Tibial nerve (tissue), 4 donors: ENCODE results near the gene ENOX1. TPM values are rescaled to one million over a fixed set of nuclear protein-coding genes. Genes with fewer than 3 reads are reported as not detected.

Source experiments
- DNase-seq, 2 donors: peaks; one replicate each; pipeline ENCODE4 v3.0.0-alpha.2; 2019; ENCODE audit warnings: low spot score in 2 of 2
- H3K27ac ChIP-seq, 4 donors: fragments of 200-600 bp; sonication (generic) in 3 of 4; one replicate each; pipeline ENCODE4 v1.5.1; 2017 to 2019; ENCODE audit warnings: mild to moderate bottlenecking in 1 of 4
- H3K27me3 ChIP-seq, 2 donors: fragments of 200-600 bp; sonication (generic) in 1 of 2; one replicate each; pipeline versions ENCODE4 v1.5.1 to v1.6.0; 2017 to 2019
- H3K36me3 ChIP-seq, 3 donors: fragments of 200-600 bp; sonication (generic); one replicate each; pipeline ENCODE4 v1.5.1; 2018 to 2019
- H3K4me1 ChIP-seq, 4 donors: fragments of 200-600 bp; sonication (generic) in 3 of 4; one replicate each; pipeline ENCODE4 v1.5.1; 2017 to 2019
- H3K4me3 ChIP-seq, 4 donors: fragments of 200-600 bp; sonication (generic) in 3 of 4; one replicate each; pipeline ENCODE4 v1.5.1; 2017 to 2019; ENCODE audit warnings: mild to moderate bottlenecking in 1 of 4, moderate library complexity in 1 of 4
- H3K9me3 ChIP-seq, 4 donors: fragments of 200-600 bp; sonication (generic) in 3 of 4; one replicate each; pipeline ENCODE4 v1.5.1; 2017 to 2019
- EP300 ChIP-seq, 2 donors: sonication (generic); formaldehyde crosslinking; IDR thresholded peaks; one replicate each; pipeline ENCODE4 v1.6.1; 2017; ENCODE audit warnings: antibody characterized with exemption in 2 of 2, mild to moderate bottlenecking in 1 of 2
- POLR2A ChIP-seq, 2 donors: fragments of 450-650 bp; IDR thresholded peaks; one replicate each; pipeline ENCODE4 v1.6.1; 2017; ENCODE audit warnings: antibody characterized with exemption in 2 of 2, mild to moderate bottlenecking in 2 of 2, moderate library complexity in 2 of 2
- WGBS, 2 donors: methylation state at CpG; one replicate each; pipeline ENCODE4 v1.1.5; 2018; 5-methylcytosine and 5-hydroxymethylcytosine counted together
- total RNA-seq, 4 donors: library from RNA; depleted of rRNA; stranded (reverse); fragments of >200 nt; gene quantifications; one replicate each; pipeline ENCODE4 v1.1.0, GENCODE V29; 2016
- TF ChIP-seq, protein P1 (sequence below), 5 experiments: fragments of 200-600 bp in 3 of 5; fragments of 450-650 bp in 2 of 5; sonication (generic) in 3 of 5; IDR thresholded peaks; one replicate each; pipeline ENCODE4 v1.5.1; 2016 to 2019; ENCODE audit warnings: antibody characterized with exemption in 5 of 5, mild to moderate bottlenecking in 3 of 5, moderate library complexity in 2 of 5

Gene ENOX1
- total RNA-seq, 4 donors from 2014 or later, result 2.6 to 8.2 (median 4.6) TPM

DNA sequence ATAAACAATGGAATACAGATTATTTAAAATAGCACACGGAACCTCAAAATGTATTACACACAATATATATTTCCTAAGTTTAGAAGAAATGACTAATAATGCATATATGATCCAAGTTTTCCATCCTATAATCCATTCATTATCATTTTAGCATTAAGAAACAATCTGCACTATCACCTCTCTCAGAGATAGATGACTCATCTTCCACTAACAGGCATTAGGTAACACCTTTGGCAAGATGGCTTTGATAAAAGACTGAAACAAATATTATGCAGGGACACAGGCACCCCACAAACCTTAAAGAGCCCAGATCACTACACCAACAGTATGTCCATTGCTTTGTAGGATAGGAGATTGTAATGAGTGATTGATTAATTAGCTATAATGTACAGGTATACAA is 4.1 kb downstream of the ENOX1 start:
- H3K4me1 ChIP-seq, result peaks cover 0 to 32% (median 9%) of the 10 kb centered on the region in 4 donors
- TF ChIP-seq EP300 (IDR thresholded peaks at IDR 0.05), result no peak
- TF ChIP-seq POLR2A (IDR thresholded peaks at IDR 0.05), result no peak
- TF ChIP-seq, protein P1, sequence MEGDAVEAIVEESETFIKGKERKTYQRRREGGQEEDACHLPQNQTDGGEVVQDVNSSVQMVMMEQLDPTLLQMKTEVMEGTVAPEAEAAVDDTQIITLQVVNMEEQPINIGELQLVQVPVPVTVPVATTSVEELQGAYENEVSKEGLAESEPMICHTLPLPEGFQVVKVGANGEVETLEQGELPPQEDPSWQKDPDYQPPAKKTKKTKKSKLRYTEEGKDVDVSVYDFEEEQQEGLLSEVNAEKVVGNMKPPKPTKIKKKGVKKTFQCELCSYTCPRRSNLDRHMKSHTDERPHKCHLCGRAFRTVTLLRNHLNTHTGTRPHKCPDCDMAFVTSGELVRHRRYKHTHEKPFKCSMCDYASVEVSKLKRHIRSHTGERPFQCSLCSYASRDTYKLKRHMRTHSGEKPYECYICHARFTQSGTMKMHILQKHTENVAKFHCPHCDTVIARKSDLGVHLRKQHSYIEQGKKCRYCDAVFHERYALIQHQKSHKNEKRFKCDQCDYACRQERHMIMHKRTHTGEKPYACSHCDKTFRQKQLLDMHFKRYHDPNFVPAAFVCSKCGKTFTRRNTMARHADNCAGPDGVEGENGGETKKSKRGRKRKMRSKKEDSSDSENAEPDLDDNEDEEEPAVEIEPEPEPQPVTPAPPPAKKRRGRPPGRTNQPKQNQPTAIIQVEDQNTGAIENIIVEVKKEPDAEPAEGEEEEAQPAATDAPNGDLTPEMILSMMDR (IDR thresholded peaks at IDR 0.05), result no peak
- no peak overlapping the region for H3K4me3 ChIP-seq
- 90 to 100% methylated on average over 1 of the region's 1 CpG for WGBS, 2 donors
- peaks cover 0 to 7% of the 10 kb centered on the region in 2 donors for H3K27me3 ChIP-seq
- no peaks in the 10 kb centered on the region for H3K9me3 ChIP-seq
- H3K27ac ChIP-seq, result no peak overlapping the region
- H3K36me3 ChIP-seq, result no peaks in the 10 kb centered on the region
- no peak for DNase-seq

DNA sequence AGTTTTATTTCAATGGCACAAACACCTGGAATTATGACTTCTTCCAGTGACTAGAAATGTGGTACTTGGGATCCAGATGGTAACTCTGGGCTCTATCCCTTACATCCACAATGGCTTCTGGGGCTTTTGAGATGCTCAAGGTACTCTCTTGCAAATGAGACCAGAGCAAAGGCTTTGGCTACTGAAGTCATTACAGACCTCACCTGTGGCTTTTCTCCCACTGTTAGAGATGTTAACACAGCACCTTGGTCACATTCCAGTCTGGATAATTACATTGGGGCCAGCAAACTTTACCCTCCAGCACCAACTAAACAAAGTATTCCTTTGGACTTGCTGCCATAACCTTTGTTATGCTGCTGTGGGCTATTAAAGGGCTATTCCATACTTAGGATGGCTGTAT is 6.1 kb downstream of the ENOX1 start:
- DNase-seq, result no peak
- Histone ChIP-seq H3K36me3 (no peaks in the 10 kb centered on the region), H3K27ac (no peak overlapping the region), H3K4me3 (no peak overlapping the region), H3K4me1 (peaks cover 0 to 12% (median 0%) of the 10 kb centered on the region in 4 donors), H3K27me3 (no peaks in the 10 kb centered on the region), H3K9me3 (no peaks in the 10 kb centered on the region)
- TF ChIP-seq EP300 (IDR thresholded peaks at IDR 0.05) (no peak), POLR2A (IDR thresholded peaks at IDR 0.05) (no peak)
- TF ChIP-seq, protein P1 (IDR thresholded peaks at IDR 0.05), result no peak

DNA sequence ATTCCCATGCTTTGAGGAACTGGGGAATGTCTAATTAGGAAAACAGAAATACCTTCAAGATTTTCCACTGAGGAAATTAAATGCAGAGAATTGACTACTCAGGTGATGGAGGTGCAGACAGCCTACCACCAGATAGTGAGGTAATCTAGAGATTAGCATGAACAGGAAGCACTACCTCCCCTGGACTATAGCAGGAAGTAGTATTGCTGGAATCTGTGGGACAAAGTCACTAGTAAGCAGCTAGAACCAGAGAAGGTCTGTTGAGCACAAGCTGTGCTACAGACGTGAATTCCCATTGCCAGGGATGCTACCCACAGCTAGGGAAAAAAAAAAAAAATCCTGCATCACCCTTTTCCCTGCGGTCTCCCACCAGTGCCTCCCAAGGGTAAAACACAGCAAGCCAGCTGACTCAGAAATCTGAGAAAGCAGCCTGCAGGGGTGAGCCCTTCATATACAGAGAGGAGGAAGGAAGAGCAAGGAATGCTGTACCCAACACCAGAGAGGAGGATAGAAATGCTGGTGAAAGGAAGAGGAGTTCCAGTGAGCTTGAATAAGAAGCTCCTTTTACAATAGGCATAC is 10.2 kb downstream of the ENOX1 start:
- Histone ChIP-seq H3K9me3 (no peaks in the 10 kb centered on the region), H3K27ac (no peak overlapping the region), H3K4me3 (no peak overlapping the region), H3K4me1 (no peaks in the 10 kb centered on the region), H3K36me3 (no peaks in the 10 kb centered on the region), H3K27me3 (no peaks in the 10 kb centered on the region)
- TF ChIP-seq, protein P1 (IDR thresholded peaks at IDR 0.05), result no peak
- no peak for TF ChIP-seq POLR2A (IDR thresholded peaks at IDR 0.05)
- TF ChIP-seq EP300 (IDR thresholded peaks at IDR 0.05), result no peak
- WGBS, 2 donors, result 77 to 85% methylated on average over 2 of the region's 2 CpGs
- no peak for DNase-seq

DNA sequence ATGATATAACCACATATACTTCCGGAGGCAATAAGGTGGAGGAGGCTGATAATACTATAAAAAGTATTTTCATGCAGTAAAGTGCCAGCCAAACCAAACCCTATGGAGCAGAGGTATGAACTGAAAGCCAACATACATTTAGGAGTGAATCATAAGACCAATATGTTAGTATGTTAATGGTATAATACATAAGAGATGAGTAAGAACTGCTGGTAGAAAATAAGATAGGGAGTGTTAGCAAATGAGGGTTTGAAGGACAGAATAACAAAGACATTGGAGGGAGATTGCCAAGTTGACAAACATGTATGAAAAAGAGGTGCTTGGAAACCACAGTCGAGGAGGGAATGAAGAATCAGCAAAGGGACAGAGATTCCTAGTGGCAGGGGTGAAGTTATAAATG is 10.8 kb downstream of the ENOX1 start:
- 88 to 91% methylated on average over 2 of the region's 2 CpGs for WGBS, 2 donors
- no peak for DNase-seq
- H3K27me3 ChIP-seq, result no peaks in the 10 kb centered on the region
- TF ChIP-seq, protein P1 (IDR thresholded peaks at IDR 0.05), result no peak
- TF ChIP-seq POLR2A (IDR thresholded peaks at IDR 0.05) (no peak), EP300 (IDR thresholded peaks at IDR 0.05) (no peak)
- no peaks in the 10 kb centered on the region for H3K9me3 ChIP-seq
- no peak overlapping the region for H3K4me3 ChIP-seq
- H3K4me1 ChIP-seq, result no peaks in the 10 kb centered on the region
- no peak overlapping the region for H3K27ac ChIP-seq
- no peaks in the 10 kb centered on the region for H3K36me3 ChIP-seq

DNA sequence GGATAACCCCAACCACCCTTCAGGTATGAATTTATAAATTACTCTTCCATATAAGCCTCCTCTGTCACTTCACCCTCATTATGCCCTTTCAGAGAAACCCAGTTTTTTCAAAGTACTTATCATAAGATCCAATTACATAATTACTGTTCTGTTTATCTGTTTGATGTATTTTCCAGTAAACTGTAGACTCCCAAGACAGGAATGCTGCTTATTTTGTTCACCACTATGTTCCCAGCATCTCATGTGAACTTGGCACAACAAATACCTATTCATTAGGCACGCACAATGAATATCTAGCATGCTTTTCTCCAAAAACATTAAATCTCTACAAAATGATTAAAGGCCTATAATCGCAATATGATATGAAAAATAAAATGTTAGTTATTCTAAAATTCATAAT is 13.2 kb downstream of the ENOX1 start:
- H3K27ac ChIP-seq, result no peak overlapping the region
- TF ChIP-seq EP300 (IDR thresholded peaks at IDR 0.05), result no peak
- no peak for TF ChIP-seq POLR2A (IDR thresholded peaks at IDR 0.05)
- TF ChIP-seq, protein P1 (IDR thresholded peaks at IDR 0.05), result no peak
- no peaks in the 10 kb centered on the region for H3K36me3 ChIP-seq
- no peaks in the 10 kb centered on the region for H3K4me1 ChIP-seq
- no peaks in the 10 kb centered on the region for H3K27me3 ChIP-seq
- 39 to 57% methylated on average over 2 of the region's 2 CpGs for WGBS, 2 donors
- no peaks in the 10 kb centered on the region for H3K9me3 ChIP-seq
- H3K4me3 ChIP-seq, result no peak overlapping the region
- no peak for DNase-seq
